Panc1 (cell line): ENCODE measurements around the gene AGRN. TPM values are rescaled to one million over a fixed set of nuclear protein-coding genes. Genes with fewer than 3 reads are reported as not detected.
A peak's percentile ranks its signal among the peaks of the same experiment; 100 is the strongest.

Experiments used
- ATAC-seq: fragments of 200-7000 bp; cut with Tn5 transposase; 2 replicates; pipeline ENCODE4 v1.9.1; 2020; ENCODE audit warnings: mild to moderate bottlenecking, moderate library complexity
- BruUV-seq: library from RNA; stranded (reverse); fragments of 400-500 nt; replicated peaks from 2 replicates; lab custom pipeline; 2021; lab: Mats Ljungman, UMichigan
- CTCF ChIA-PET: fragments of 300-600 bp; sonication (Branson Sonifier 250); formaldehyde crosslinking; loops from one replicate; lab custom pipeline; 2022; ENCODE audit warnings: antibody characterized with exemption; lab: Charles Lee
- POLR2A ChIA-PET: fragments of 300-600 bp; sonication (Branson Sonifier 250); formaldehyde crosslinking; loops from one replicate; lab custom pipeline; 2022; ENCODE audit warnings: antibody characterized with exemption; lab: Charles Lee
- DNase-seq: peaks from one replicate; pipeline ENCODE4 v3.0.0-alpha.2; 2010; ENCODE audit warnings: low read depth, low spot score
- H3K27ac ChIP-seq: 2 replicates; pipeline ENCODE4 v1.5.1; 2011; ENCODE audit warnings: mild to moderate bottlenecking, low read length, inconsistent platforms
- H3K27me3 ChIP-seq: fragments of 200-500 bp; sonication (Bioruptor generic); 2 replicates; pipeline ENCODE4 v1.6.0; 2014; ENCODE audit warnings: low read length, inconsistent platforms; ENCODE audit not compliant: control insufficient read depth, insufficient read depth
- H3K36me3 ChIP-seq: fragments of 200-500 bp; sonication (Bioruptor generic); 2 replicates; pipeline ENCODE4 v1.5.1; 2014; ENCODE audit warnings: inconsistent platforms, mild to moderate bottlenecking, low read length, moderate library complexity; ENCODE audit not compliant: control insufficient read depth, insufficient read depth
- H3K4me1 ChIP-seq: 2 replicates; pipeline ENCODE4 v1.5.1; 2011; ENCODE audit warnings: inconsistent platforms, mild to moderate bottlenecking, low read length, moderate library complexity; ENCODE audit not compliant: control insufficient read depth, insufficient read depth
- H3K4me3 ChIP-seq, 2 experiments: 2 replicates each; pipeline ENCODE4 v1.5.1; 2011 to 2012; ENCODE audit warnings: low read depth in 2 of 2, low read length in 2 of 2, mild to moderate bottlenecking in 2 of 2, inconsistent platforms in 1 of 2, moderate library complexity in 1 of 2
- H3K9me3 ChIP-seq: fragments of 200-500 bp; sonication (Bioruptor generic); 2 replicates; pipeline ENCODE4 v1.5.1; 2014; ENCODE audit warnings: low read depth, mild to moderate bottlenecking, inconsistent platforms, low read length, moderate library complexity; ENCODE audit not compliant: control insufficient read depth, insufficient read depth
- POLR2AphosphoS5 ChIP-seq: IDR thresholded peaks from 2 replicates; pipeline ENCODE4 v1.6.1; 2012; ENCODE audit warnings: mild to moderate bottlenecking, low read depth, low read length, moderate library complexity
- TCF7L2 ChIP-seq: IDR thresholded peaks from 2 replicates; pipeline ENCODE4 v1.6.1; 2011; ENCODE audit warnings: mild to moderate bottlenecking, low read depth, low read length, inconsistent platforms
- in situ Hi-C: cut with HindIII; loops from 2 replicates; pipeline ENCODE4 v1.10.0; 2016; ENCODE audit warnings: low sequenced_read_pairs, low pct_unique_long_range_greater_than_20kb
- intact Hi-C: fragments of 100-400 bp; cut with micrococcal nuclease; formaldehyde crosslinking; loops from one replicate; pipeline ENCODE4 v1.10.0; 2022; ENCODE audit not compliant: unreplicated experiment
- total RNA-seq: library from RNA; stranded (reverse); gene quantifications from one replicate; pipeline ENCODE4 v1.2.1, GENCODE V29; 2021; ENCODE audit not compliant: unreplicated experiment
- TF ChIP-seq, protein P1 (sequence below): fragments of 450-650 bp; IDR thresholded peaks from 2 replicates; pipeline ENCODE4 v1.5.1; 2017; ENCODE audit warnings: mild to moderate bottlenecking
- TF ChIP-seq, protein P2 (sequence below), 2 experiments: IDR thresholded peaks; 2 replicates each; pipeline ENCODE4 v1.6.1; 2011 to 2012; ENCODE audit warnings: low read depth in 2 of 2, control low read depth in 1 of 2, low read length in 1 of 2, mild to moderate bottlenecking in 1 of 2, moderate library complexity in 1 of 2; ENCODE audit not compliant: insufficient read depth in 1 of 2

Gene AGRN
- total RNA-seq, 1 experiment from 2014 or later: 153 TPM

DNA sequence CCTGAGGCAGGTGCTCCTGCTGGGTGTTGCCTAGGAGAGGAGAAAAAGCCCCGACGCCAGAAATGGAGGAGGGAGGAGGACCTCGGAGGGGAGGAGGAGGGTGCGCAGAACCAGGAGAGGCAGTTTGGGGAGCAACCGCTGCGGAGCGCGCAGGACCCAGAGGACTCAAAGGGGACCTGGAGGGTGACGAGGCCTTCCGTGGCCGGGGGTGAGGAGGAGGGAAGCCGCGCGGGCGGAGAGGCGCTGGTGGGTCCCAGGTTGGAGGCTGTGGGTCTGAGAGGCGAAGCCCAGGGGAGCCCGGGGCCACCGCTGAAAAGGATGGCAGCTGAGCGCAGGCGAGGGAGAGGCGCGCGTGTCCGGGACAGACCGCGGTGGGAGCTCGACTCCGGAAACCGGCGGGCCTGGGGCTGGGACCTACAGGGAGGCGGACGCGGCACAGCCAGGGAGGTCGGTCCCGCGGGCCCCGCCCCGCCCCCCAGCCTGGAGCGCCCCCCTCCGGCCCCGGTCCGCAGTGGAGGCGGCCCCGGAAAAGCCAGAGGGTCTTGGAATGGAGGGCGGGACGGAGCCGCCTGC is 39.1 kb downstream of the AGRN start:
- POLR2A ChIA-PET: interaction anchor here (0.5 kb wide), 1 partner anchor 72 kb away, joined by 4 read pairs; no protein-coding TSS in a partner anchor
- H3K4me1 ChIP-seq: peaks cover 15% of the 10 kb centered on the region

DNA sequence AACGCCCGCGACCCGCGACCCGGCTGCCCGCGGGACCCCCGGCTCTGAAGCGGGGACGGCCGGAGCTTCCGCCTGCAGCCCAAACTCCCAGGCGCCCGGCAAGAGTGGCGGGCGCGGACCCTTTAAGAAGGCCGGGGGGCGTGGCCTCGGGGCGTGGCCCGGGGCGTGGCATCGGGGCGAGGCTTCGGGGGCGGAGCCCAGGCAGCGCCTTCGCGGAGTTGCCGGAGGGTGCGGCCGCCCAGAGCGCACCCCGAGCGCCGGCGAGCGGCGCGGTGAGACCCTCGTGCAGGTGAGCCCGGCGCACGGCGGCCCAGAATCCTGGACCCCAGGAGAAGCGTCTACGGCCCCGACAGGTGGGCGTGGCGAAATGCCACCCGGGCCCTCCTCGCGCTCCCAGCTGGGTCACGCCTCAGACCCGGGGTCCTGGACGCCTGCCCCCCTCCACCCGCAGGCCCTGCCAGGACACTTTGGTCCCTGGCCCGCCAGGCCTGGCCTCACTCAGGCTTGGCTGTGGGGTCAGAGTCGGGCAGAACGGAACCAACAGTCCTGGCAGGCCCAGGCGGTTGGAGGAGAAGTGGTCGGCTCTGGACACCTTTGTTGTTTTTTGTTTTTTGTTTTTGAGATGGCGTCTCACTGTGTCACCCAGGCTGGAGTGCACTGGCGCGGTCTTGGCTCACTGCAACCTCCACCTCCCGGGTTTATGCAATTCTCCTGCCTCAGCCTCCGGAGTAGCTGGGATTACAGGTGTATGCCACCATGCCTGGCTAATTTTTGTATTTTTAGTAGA is 39.8 kb downstream of the AGRN start:
- peak overlapping the region; percentile 57 to 80 for H3K4me3 ChIP-seq
- H3K4me1 ChIP-seq: peaks cover 20% of the 10 kb centered on the region
- ChIA-PET POLR2A (interaction anchor here (0.5 kb wide), 1 partner anchor 72 kb away, joined by 4 read pairs; no protein-coding TSS in a partner anchor), CTCF (interaction anchor here (0.6 to 1.0 kb wide), 3 partner anchors 41 to 98 kb away, joined by 3 to 4 read pairs (median 3); no protein-coding TSS in a partner anchor)
- peak; percentile 24; the same call in 1 of the 2 replicates for TF ChIP-seq POLR2AphosphoS5
- TF ChIP-seq TCF7L2: no peak
- TF ChIP-seq, protein P1, sequence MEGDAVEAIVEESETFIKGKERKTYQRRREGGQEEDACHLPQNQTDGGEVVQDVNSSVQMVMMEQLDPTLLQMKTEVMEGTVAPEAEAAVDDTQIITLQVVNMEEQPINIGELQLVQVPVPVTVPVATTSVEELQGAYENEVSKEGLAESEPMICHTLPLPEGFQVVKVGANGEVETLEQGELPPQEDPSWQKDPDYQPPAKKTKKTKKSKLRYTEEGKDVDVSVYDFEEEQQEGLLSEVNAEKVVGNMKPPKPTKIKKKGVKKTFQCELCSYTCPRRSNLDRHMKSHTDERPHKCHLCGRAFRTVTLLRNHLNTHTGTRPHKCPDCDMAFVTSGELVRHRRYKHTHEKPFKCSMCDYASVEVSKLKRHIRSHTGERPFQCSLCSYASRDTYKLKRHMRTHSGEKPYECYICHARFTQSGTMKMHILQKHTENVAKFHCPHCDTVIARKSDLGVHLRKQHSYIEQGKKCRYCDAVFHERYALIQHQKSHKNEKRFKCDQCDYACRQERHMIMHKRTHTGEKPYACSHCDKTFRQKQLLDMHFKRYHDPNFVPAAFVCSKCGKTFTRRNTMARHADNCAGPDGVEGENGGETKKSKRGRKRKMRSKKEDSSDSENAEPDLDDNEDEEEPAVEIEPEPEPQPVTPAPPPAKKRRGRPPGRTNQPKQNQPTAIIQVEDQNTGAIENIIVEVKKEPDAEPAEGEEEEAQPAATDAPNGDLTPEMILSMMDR: peak; percentile 66
- ATAC-seq (peak; percentile 77), DNase-seq (no peak)
- intact Hi-C loops (loop anchor here (10.0 kb wide), 1 partner anchor 45 kb away; the partner anchor contains the start of gene ISG15), in situ Hi-C loops (no loop called here)
- BruUV-seq: no TSS peak
- H3K9me3 ChIP-seq: no peaks in the 10 kb centered on the region
- no peaks in the 10 kb centered on the region for H3K27me3 ChIP-seq
- H3K36me3 ChIP-seq: no peaks in the 10 kb centered on the region
- no peak overlapping the region for H3K27ac ChIP-seq

More for the DNA sequence above, 39.1 kb downstream of the AGRN start:
- H3K4me3 ChIP-seq: peak overlapping the region; percentile 57 to 80
- in situ Hi-C loops: no loop called here
- intact Hi-C loops: no loop called here
- H3K27me3 ChIP-seq: no peaks in the 10 kb centered on the region
- TF ChIP-seq, protein P2, sequence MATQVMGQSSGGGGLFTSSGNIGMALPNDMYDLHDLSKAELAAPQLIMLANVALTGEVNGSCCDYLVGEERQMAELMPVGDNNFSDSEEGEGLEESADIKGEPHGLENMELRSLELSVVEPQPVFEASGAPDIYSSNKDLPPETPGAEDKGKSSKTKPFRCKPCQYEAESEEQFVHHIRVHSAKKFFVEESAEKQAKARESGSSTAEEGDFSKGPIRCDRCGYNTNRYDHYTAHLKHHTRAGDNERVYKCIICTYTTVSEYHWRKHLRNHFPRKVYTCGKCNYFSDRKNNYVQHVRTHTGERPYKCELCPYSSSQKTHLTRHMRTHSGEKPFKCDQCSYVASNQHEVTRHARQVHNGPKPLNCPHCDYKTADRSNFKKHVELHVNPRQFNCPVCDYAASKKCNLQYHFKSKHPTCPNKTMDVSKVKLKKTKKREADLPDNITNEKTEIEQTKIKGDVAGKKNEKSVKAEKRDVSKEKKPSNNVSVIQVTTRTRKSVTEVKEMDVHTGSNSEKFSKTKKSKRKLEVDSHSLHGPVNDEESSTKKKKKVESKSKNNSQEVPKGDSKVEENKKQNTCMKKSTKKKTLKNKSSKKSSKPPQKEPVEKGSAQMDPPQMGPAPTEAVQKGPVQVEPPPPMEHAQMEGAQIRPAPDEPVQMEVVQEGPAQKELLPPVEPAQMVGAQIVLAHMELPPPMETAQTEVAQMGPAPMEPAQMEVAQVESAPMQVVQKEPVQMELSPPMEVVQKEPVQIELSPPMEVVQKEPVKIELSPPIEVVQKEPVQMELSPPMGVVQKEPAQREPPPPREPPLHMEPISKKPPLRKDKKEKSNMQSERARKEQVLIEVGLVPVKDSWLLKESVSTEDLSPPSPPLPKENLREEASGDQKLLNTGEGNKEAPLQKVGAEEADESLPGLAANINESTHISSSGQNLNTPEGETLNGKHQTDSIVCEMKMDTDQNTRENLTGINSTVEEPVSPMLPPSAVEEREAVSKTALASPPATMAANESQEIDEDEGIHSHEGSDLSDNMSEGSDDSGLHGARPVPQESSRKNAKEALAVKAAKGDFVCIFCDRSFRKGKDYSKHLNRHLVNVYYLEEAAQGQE (IDR thresholded peaks at IDR 0.05; ENCODE audit: insufficient read depth in 1 of 2, low read depth in 2 of 2, low read length in 1 of 2): no peak
- TF ChIP-seq, protein P1: peak; percentile 92
- H3K27ac ChIP-seq: 0 out of 2 replicates have a peak overlapping the region, but pooled peaks have one; percentile 13
- no peak for DNase-seq
- BruUV-seq: no TSS peak
- H3K9me3 ChIP-seq: no peaks in the 10 kb centered on the region
- H3K36me3 ChIP-seq: no peaks in the 10 kb centered on the region; the same call in 1 of the 2 replicates
- ATAC-seq: peak; percentile 47
- CTCF ChIA-PET: interaction anchor here (0.6 to 1.0 kb wide), 3 partner anchors 40 to 99 kb away, joined by 3 to 4 read pairs (median 3); no protein-coding TSS in a partner anchor
